Measurements from ENCODE around the gene ZNF598. TPM values are rescaled to one million over a fixed set of nuclear protein-coding genes. Genes with fewer than 3 reads are reported as not detected.

The ZNF598 gene
- total RNA-seq, 1 donor from 2014 or later = 14.5 TPM

DNA sequence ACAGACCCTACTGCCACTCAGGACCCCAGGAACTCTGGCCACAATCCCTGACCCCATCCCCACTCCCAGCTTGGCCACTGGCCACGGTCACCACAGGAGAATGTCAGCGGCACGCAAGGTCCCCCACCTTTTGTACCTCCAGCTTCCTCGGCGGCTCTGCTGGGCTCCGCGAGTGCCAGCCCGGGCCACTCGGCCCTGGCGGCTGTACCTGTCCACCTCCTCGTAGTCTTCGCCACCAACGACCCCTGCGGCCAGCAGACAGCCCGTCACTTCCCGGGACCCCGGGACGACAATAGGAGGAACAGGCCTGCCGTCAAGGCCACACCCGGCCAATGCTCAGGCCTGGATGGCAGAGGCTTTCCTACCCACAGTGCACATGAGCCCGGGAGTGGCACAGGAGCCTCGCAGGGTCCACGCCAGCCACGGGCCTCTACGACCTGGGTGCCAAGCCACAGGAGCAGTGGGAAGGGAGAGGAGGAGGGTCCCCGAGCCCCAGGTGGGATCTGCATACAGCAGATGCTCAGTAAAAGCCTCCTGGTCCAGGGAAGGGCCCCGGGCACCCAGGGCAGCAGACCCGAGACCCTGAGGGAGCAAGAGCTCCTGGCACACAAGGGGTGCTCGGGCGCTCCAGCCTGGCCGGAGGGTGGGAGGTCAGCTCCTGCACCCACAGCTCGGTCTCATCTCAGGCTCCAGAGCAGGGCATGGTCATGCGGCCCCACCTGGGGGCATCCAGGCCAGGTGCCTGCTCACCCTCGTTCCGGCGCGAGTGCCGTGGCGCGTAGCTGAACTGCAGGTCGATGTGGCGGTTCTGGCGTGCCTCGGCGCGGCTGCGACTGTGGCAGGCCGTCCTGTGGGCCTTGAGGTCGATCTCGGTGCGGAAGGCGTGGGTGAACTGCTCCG lies 7.9 kb downstream of the ZNF598 start:
- H3K4me1 ChIP-seq = peaks cover 37% of the 10 kb centered on the region
- no peak overlapping the region for H3K27ac ChIP-seq (replicated peaks)
- H3K36me3 ChIP-seq = peaks cover 64% of the 10 kb centered on the region
- TF ChIP-seq, protein P1, sequence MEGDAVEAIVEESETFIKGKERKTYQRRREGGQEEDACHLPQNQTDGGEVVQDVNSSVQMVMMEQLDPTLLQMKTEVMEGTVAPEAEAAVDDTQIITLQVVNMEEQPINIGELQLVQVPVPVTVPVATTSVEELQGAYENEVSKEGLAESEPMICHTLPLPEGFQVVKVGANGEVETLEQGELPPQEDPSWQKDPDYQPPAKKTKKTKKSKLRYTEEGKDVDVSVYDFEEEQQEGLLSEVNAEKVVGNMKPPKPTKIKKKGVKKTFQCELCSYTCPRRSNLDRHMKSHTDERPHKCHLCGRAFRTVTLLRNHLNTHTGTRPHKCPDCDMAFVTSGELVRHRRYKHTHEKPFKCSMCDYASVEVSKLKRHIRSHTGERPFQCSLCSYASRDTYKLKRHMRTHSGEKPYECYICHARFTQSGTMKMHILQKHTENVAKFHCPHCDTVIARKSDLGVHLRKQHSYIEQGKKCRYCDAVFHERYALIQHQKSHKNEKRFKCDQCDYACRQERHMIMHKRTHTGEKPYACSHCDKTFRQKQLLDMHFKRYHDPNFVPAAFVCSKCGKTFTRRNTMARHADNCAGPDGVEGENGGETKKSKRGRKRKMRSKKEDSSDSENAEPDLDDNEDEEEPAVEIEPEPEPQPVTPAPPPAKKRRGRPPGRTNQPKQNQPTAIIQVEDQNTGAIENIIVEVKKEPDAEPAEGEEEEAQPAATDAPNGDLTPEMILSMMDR (IDR thresholded peaks at IDR 0.05; ENCODE audit: borderline replicate concordance) = no peak
- intact Hi-C loops (cut with micrococcal nuclease) = no loop called here
- no peak overlapping the region for H3K4me3 ChIP-seq
- no peaks in the 10 kb centered on the region for H3K27me3 ChIP-seq (ENCODE audit: low read depth)
- no peak for DNase-seq
- no peaks in the 10 kb centered on the region for H3K9me3 ChIP-seq (replicated peaks)

DNA sequence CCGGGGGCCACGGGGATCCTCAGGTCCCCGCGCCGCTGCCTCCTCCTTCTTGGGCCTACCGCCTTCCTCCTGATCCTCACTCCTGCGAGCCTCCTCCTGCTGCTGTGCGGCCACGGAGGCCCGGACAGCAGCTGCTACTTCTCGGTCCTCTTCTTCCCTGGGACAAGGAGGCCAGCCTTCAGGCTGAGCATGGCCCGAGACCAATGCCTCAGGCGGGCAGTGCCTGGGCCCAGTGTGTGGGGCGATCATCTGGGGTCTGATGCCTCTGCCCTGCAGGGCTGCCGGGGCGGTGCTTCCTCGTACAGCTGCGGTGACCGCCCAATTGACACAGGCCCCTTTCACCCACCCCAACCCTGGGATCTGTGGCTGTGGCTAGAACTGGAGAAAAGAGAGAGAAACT lies 8.6 kb downstream of the ZNF598 start:
- Histone ChIP-seq H3K4me3 (no peak overlapping the region), H3K4me1 (peaks cover 31% of the 10 kb centered on the region), H3K27me3 (ENCODE audit: low read depth) (no peaks in the 10 kb centered on the region), H3K9me3 (replicated peaks) (no peaks in the 10 kb centered on the region), H3K27ac (replicated peaks) (no peak overlapping the region), H3K36me3 (peaks cover 65% of the 10 kb centered on the region)
- no peak for DNase-seq
- TF ChIP-seq, protein P1 (IDR thresholded peaks at IDR 0.05; ENCODE audit: borderline replicate concordance) = no peak
- intact Hi-C loops (cut with micrococcal nuclease) = no loop called here

DNA sequence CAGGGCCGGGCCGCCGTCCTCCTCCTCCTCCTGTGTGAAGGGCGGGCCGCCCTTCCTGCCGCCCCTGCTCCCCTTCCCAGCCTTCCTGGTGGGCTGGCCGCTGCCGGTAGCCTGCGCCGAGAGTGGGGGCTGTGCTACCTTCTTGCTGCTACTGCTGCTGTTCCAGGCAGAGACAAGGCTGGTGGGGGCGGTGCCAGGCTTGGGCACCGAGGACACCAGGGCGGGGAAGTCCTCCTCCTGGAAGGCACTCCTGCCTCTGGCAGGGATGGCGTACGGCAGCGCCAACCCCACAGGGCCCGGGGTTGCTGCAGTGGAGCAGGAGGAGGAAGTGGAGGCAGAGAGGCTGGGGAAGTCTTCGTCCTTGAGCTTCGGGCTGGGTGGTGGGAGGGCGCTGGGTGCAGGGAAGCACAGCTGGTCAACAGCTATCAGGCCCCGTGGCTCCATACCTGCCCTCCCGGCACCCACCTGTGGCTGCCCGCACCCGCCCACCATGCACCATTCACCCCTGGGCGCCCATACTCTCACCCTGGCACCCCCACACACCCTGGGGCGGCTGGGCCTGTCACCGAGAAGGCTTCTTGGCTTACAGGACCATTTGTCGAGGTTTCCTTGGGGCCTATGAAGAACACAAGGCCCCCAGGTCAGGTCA lies 9.6 kb downstream of the ZNF598 start:
- Histone ChIP-seq H3K27ac (replicated peaks) (no peak overlapping the region), H3K36me3 (peaks cover 65% of the 10 kb centered on the region), H3K27me3 (ENCODE audit: low read depth) (no peaks in the 10 kb centered on the region), H3K9me3 (replicated peaks) (no peaks in the 10 kb centered on the region), H3K4me3 (no peak overlapping the region), H3K4me1 (peaks cover 20% of the 10 kb centered on the region)
- DNase-seq = no peak
- intact Hi-C loops (cut with micrococcal nuclease) = no loop called here
- TF ChIP-seq, protein P1 (IDR thresholded peaks at IDR 0.05; ENCODE audit: borderline replicate concordance) = no peak

- TF ChIP-seq, protein P1 (IDR thresholded peaks at IDR 0.05; ENCODE audit: borderline replicate concordance) = no peak
- intact Hi-C loops (cut with micrococcal nuclease) = no loop called here
- no peaks in the 10 kb centered on the region for H3K27me3 ChIP-seq (ENCODE audit: low read depth)
- peaks cover 65% of the 10 kb centered on the region for H3K36me3 ChIP-seq
- no peaks in the 10 kb centered on the region for H3K9me3 ChIP-seq (replicated peaks)
- H3K27ac ChIP-seq (replicated peaks) = no peak overlapping the region
- H3K4me3 ChIP-seq = no peak overlapping the region
- peaks cover 11% of the 10 kb centered on the region for H3K4me1 ChIP-seq
- no peak for DNase-seq
These were observed 10.5 kb downstream of the ZNF598 start for GRCh38 chr16:1998852-1999801.

GRCh38 chr16:1998360-1998835 lies 11.2 kb downstream of the ZNF598 start:
- Histone ChIP-seq H3K27ac (replicated peaks) (no peak overlapping the region), H3K27me3 (ENCODE audit: low read depth) (no peaks in the 10 kb centered on the region), H3K36me3 (peaks cover 64% of the 10 kb centered on the region), H3K4me1 (peaks cover 4% of the 10 kb centered on the region), H3K4me3 (no peak overlapping the region), H3K9me3 (replicated peaks) (no peaks in the 10 kb centered on the region)
- TF ChIP-seq, protein P1 (IDR thresholded peaks at IDR 0.05; ENCODE audit: borderline replicate concordance) = no peak
- DNase-seq = no peak
- intact Hi-C loops (cut with micrococcal nuclease) = no loop called here

Measured in left ventricle myocardium inferior (tissue), 1 donor.